ENCODE results near the gene CD8B.
"Not testable (repeated sequence)": the region's sequence is repeated elsewhere in the genome, so short reads cannot be mapped to it uniquely, and the experiment has no call there.

Gene CD8B

DNA sequence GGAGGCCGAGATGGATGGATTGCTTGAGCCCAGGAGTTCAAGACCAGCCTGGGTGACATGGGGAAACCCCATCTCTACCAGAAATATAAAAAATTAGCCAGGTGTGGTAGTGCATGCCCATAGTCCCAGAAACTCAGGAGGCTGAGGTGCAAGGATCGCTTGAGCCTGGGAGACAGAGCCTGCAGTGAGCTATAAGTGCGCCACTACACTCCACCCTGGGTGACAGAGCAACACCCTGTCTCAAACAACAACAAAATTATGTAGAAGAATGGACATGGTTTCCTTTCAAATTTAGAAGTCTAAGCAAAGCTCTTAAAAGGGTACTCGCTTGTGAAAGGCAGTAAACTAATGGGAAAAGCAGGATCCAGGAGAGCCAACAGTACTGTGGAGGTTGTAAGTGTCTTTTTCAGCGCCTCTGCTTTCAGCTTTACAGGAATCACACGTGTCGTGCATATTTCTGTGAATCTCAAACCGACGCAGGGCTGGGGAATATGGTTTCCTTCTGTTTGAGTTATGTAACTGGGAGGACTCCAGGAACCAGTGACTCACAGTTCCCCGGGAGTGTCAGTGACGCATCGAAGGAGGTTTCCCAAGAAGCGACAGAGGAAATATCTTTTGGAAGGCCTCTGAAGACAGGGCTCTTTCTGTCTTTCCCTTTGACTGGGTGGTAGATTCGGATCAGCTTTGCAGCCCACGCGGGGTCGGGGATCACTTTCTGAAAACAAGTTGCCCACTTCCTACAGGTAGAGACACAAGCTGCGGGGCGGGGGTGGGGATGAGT, 24.6 kb downstream of the CD8B start:
- DNase-seq (ENCODE audit: low spot score) = not testable (repeated sequence)

DNA sequence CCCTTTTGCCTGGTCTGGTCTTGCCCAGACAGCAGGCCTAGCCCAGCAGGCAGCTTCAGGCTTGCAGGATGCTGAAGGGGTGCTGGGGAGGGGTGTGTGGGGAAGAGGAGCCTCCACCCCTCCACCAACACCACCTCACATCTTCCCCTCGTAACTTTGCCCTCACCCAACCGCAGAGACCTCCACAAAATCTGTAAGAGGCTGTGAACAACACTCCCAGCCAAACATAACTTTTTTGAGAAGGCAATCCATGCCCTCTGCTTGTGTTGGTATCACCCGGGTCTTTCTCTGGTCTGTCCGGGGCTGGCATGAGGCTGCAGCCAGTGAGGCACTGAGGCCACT, 26.2 kb downstream of the CD8B start:
- DNase-seq (ENCODE audit: low spot score) = not testable (repeated sequence)

DNA sequence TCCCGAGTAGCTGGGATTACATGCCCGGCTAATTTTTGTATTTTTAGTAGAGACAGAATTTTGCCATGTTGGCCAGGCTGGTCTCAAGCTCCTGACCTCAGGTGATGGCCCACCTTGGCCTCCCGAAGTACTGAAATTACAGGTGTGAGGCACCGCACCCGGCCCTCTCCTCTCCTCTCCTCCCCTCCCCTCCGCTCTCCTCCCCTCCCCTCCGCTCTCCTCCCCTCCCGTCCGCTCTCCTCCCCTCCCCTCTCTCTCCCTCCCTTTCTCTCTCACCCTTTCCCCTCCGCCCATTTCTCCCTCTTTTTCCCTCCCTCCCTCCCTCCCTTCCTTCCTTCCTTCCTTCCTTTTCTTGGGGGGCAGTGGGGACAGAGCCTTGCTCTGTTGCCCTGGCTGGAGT, 28.4 kb downstream of the CD8B start:
- DNase-seq (ENCODE audit: low spot score) = no peak

DNA sequence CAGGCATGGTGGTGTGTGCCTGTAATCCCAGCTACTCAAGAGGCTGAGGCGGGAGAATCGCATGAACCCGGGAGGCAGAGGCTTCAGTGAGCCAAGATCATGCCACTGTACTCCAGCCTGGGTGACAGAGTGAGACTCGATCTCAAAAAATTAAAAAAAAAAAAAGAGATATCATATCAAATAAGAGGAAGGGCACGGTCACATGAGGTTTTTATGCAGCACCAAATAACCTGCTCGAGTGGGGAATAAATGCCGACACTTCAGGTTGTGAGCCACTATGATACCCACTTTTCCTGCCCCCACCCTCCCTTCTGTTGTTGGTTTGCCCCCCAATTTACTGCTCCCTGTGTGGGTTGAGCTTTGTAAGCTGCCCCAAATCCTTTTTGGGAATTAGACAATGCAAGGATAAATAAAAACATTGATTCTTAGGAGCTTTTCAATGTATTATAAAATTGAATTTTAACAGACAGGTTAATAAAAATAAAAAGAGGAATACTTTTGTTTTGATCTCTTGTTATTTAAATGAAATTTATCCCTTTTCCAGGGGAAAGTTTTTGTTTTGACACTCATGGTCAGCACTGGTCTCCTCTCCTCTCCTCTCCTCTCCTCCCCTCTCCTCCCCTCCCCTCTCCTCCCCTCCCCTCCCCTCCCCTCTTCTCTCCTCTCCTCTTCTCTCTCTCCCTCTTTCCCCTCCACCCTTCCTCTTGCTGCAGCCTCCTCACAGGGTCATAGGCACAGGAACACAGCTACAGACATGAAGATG, 29.2 kb downstream of the CD8B start:
- no peak for DNase-seq (ENCODE audit: low spot score)

DNA sequence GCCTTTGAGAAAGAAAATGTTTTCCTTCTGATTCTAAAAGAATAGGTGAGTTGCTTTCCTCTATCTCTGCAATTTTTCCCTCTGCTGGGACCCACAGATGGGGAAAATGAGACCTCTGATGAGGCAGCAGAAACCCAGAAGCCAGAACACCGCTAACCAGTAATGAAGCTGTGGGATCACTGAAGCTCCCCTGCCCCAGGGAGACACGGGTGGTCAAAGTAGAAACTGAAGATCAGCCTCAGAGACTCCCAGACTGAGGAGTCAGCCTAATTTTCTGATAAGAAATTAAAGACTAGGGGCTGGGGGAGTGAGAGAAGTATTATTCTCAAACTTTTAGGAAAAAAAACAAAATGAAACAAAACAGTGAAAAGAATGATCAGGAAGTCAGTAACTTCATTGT, 30.1 kb downstream of the CD8B start:
- no peak for DNase-seq (ENCODE audit: low spot score)

DNA sequence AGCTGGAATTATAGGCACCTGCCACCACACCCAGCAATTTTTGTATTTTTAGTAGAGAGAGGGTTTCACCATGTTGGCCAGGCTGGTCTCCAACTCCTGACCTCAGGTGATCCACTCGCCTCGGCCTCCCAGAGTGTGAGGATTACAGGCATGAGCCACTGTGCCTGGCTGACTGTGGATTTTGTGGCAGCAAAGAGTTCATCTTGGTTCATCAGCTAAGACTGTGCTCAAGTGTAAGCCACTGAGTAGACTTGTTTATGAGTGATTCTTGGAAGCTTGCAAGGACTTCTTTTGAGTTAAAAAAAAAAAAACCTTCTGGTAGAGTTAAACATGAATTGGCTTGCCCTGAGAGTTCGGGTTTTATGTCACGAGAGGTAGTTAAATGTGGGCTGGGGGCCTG, 34.7 kb downstream of the CD8B start:
- DNase-seq (ENCODE audit: low spot score) = no peak

DNA sequence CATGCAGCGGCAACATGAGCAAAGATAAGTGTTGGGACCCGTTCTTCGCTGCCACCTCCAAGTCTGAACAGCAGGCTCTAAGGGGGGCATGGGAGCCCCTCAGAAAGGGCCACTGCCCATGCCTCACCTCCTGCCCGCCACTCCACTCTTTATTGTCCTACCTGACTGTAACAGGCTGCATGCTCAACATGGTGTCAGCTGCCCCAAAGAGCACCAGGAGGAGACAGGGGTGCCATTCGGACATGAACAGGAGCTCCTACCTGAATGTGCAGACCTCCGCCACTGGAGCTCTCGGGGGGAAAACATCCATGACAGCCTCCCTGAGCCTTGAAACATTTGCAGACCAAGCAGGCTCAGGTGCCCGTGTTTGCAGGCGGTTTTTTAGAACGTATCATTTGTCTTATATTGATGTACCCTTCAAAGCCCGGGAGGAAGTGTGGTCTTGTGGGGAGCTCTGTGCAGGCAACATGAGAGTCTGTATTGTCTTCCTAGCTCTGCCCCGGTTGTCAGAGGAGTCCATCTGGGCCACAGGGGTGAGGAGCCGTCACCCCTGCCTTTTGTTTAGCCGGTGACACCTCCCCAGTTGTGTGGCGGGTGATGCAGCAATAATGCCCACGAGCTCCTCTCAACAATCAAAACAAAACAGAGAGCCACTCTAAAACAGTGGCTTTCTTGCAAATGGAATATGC, 35.8 kb downstream of the CD8B start:
- no peak for DNase-seq (ENCODE audit: low spot score)

DNA sequence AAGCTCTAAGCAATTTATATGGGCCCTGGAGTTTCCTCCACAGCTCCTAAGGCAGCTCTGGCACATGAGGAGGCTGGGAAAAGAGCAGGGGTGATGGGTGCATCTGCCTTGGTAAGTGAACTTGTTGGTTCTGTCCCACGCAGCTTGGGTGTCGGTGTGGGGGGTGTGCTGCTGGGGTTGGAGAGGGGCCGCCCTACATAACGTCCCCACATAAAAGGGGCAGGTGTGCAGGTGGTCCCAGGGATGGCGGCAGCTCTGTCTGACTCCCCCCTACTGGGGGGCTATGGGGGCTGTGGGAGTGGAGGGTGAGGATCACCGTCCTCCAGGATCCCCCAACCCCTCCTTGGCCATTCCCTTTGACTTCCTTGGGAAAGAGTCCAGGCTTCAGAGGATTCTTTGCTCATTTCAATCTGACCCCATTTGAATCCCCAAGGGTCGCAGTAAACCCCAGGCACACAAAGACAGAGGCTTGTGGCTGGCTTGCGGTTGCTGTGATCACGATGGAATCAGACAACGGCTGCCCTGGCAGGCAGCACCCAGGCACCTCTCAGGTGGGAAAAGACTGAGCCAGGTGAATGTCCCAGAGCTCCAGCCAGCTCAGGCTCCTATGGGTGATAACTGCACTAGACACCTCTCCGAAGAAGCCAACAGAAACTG, 36.5 kb downstream of the CD8B start:
- no peak for DNase-seq (ENCODE audit: low spot score)

DNA sequence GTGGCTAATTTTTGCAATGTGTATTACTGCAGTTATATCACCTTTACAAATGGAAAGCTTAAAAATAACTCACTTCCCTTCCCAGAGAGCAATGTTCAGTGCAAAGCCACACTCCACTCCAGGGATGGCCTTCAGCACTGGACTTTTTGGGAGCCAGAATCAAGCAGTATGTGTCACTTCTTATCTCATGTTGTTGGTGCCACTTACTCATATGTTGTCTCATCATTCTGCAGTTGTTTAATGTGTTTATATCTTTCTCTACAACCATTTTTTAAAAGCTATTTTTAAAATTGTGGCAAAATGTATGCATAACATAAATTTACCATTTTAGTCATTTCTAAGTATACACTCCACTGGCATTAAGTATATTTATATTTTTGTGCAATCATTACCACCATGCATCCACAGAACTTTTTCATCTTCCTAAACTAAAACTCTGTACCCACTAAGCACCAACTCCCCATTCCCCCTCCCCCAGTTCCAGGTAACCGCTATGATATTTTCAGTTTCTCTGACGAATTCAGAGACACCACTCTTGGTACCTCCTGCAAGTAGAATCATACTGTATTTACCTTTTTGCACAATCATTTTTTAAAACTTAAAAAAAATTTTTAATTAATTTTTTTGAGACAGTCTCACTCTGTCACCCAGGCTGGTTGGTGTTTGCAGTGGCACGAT, 38.9 kb downstream of the CD8B start:
- DNase-seq (ENCODE audit: low spot score) = no peak

DNA sequence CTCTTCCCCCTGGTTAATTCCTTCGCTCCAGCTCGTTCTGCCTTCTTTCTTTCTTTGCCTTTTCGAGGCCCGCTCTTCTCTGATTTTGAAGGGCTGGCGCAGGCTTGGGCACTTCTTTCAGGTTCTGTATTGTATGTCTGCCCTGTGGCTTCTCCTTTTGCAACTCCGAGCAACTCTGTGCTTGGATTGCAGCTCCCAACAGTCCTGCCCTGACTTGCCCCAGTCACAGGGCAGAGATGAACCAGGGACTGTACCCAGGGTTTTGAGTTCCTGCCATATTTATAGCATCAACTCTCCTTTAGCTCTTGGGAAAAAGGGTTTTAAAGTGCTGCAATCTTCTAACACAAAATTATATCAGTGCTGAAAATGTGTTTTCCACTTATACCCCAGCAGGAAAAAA, 39.8 kb downstream of the CD8B start:
- no peak for DNase-seq (ENCODE audit: low spot score)

DNA sequence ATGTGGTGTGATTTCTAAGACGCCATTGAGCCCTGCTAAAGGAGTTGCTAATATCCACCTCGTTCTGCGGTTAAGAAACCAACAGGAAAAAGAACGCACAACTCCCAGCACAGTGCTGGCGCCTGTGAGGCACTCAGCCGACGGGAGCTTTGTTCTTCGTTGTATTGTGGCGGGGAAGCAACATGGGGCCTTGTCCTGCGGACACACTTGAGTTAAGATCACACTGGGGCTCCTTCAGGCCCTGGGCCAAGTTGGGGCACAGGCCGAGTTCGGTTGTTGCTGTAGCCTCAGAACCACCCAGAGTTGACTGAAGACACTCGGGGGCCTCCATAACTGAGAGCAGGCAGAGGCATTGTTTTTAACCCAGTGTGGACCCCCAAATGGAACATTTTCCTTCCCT, 40.4 kb downstream of the CD8B start:
- no peak for DNase-seq (ENCODE audit: low spot score)

DNA sequence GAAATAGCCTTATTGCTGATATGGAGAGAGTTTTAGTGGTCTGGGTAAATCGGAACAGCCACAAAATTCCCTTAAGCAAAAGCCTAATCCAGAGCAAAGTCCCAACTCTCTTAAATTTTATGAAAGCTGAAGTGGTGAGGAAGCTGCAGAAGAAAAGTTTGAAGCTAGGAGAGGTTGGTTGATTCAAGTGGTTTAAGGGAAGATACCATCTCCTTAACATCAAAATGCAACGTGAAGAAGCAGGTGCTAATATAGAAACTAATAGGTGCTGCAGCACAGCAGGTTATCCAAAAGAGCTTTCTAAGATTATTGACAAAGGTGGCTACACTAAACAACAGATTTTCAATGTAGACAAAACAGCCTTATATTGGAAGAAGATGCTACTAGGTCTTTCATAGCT, 42.7 kb downstream of the CD8B start:
- no peak for DNase-seq (ENCODE audit: low spot score)

DNA sequence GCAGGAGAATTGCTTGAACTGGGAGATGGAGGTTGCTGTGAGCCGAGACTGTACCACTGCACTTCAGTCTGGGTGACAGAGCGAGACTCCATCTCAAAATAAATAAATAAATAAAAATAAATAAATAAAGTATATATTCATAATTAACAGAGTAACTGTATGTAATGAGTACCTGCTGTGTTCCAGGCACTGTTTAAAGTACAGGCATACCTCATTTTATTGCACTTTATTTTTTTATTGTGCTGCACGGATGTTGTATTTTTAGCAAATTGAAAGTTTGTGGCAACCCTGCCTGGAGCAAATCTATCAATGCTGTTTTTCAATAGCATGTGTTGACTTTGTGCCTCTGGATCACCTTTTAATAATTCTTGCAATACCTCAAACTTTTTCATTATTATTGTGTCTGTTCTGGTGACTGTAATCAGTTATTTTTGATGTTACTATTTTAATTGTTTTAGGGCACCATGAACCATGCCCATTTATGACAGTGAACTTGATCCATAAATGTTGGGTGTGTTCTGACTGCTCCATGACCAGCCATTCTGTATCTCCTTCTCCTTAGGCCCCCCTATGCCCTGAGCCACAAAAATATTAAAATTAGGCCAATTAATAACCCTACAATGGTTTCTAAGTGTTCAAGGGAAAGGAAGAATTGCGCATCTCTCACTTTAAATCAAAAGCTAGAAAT, 43.4 kb downstream of the CD8B start:
- no peak for DNase-seq (ENCODE audit: low spot score)

DNA sequence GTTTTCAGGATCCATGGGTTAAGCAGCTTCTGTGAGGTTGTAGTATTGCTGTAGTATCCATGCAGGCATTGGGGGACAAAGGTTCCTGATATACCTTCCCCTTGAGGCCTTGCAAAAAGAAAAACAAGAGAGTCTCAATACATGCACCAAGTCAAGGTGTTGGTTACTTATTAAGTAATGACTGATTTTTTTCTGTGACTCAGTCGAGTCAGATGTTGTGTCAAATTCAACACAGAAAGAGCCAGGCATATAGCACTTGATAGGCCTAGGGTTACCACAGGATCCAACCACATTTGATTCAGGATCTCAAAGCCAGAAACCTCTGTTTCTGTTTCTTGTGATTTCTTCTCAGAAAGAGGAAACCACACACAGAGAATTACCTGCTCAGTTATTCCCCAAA, 46.1 kb downstream of the CD8B start:
- no peak for DNase-seq (ENCODE audit: low spot score)

DNA sequence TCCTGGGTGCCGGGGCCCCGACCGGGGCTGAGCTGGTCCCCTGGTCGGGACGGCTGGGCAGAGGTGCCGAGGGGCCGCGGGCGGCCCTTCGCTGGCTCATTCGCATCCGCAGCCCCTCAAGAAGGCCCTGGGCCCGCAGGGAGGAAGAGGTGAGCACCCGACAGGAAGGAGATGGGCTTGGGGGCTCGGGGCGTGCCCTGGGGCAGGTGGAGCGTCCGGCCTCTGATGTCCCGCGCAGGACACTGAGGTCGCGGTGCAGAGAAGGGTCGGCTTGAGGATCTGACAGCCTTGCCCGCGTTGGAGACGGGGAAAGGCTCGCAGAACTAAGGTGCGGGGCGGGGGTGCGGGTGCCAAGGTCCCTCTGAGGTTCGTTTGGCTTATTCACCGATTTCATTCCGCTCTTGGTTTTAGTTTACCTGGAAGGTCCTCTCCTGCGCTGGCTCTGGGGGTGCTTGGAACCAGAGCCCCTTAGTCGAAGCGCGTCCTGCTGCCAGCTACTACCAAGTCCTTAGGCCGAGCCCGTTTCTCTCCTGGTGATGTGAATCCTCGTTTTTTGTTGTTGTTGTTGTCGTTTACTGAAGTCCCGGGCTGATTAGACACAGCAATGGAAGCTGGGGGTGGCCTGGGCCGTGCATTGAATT, 52.1 kb downstream of the CD8B start:
- no peak for DNase-seq (ENCODE audit: low spot score)

DNA sequence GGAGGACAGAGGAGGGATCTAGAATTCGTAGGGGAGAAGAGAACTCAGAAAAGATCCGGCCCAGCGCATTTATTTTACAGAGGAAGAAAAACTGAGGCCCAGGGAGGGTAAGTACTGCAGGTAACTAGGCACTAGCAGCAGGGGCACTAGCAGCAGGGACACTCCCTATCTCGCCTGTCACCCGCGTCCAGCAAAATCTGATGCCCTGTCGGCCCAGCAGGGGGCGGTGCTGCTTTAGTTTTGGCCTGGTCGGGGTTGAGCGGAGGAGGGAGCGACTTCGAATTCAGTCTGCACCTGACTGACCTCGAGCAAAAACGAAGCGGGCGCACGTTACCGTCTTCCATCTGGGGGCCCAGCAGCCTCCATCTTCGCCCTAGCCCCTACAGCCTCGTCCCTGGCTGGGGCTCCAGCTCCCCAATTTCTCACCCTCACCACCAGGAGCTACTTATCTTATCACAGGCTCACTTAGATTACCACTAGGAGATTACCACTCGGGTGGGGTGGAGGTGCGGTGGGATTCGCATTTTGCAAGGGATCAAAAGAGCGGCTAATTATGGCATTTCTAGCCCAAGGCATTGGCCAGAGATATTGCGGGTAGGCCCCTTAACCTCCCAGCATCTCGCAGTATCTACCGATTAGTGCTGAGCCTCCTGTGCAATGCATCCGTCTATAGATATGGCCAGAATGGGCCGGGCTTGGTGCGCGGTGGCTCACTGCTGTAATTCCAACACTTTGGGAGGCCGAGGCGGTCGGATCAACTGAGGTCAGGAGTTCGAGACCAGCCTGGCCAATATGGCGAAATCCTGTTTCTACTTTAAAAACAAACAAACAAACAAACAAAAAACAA, 53.1 kb downstream of the CD8B start:
- DNase-seq (ENCODE audit: low spot score) = peak; percentile 96

DNA sequence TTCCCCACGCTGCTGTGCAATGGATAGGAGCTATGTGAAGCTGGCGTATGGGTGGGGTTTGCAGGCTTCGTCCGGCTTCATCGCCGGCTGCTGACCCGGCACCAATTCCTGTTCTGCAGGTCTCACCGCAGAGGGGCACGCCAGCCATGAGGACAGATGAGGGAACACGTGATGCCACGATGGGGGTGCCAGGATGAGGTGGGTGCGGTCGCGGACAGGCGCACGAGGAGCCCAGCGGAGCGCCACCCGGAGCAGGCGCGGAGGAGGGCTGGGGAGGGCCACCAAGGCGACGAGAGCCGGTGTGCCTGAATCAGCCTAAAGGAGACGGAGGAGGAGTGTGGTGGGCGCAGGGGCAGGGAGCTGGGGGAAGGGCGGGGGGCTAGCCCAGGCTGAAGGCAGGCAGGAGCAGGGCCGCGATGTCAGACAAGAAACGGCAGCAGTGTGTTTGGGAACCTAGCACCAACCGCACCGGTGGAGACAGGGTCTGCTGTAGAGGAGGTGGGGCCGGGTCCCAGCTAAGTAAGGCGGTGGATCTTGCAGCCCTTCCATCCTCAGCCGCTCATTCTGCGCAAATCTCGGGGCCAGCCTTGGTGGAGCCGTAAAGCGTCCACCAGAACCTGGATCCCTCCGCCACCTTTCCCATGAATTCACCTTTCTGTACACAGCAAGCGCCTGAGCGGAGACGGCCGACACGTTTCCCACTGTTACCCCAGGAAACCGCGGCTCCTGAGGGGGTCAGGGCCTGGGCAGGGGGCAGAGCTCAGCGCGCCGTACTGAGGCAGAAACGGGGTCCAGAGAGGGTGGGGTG, 54.0 kb downstream of the CD8B start:
- DNase-seq (ENCODE audit: low spot score) = peak; percentile 81

DNA sequence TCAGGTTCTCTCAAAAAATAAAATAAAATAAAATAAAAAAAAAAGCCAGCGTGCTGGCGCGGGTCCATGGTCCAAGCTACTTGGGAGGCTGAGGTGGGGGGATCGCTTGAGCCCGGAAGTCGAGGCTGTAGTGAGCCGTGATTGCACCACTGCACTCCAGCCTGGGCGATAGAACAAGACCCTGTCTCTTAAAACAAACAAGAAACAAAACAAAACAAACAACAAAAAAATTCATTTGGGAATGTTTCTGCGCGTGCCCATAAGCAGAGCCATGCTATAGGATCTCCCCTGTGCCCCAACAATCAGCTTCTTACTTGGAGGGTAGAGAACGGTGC, 54.6 kb downstream of the CD8B start:
- DNase-seq (ENCODE audit: low spot score) = no peak
